H9 (cell line): ENCODE data around the gene ATP5PO. TPM values are rescaled to one million over a fixed set of nuclear protein-coding genes. Genes with fewer than 3 reads are reported as not detected.

ENCODE experiments used
- DNase-seq: peaks from one replicate; pipeline ENCODE4 v3.0.0-alpha.2; 2017
- H2AFZ ChIP-seq: one replicate; pipeline ENCODE4 v1.6.1; 2013; ENCODE audit warnings: mild to moderate bottlenecking, low read length, control low read depth, moderate library complexity
- H2AK5ac ChIP-seq: 2 replicates; pipeline ENCODE4 v1.6.1; 2013; ENCODE audit warnings: low read length, control low read depth, mixed read lengths; ENCODE audit not compliant: insufficient read length
- H2BK120ac ChIP-seq: one replicate; pipeline ENCODE4 v1.6.1; 2013; ENCODE audit warnings: low read depth, mild to moderate bottlenecking, low read length, control low read depth, inconsistent platforms; ENCODE audit not compliant: poor library complexity, severe bottlenecking
- H2BK12ac ChIP-seq: 2 replicates; pipeline ENCODE4 v1.6.1; 2013; ENCODE audit warnings: low read length, control low read depth, mixed read lengths, low read depth; ENCODE audit not compliant: insufficient read length
- H2BK15ac ChIP-seq: 2 replicates; pipeline ENCODE4 v1.6.1; 2013; ENCODE audit warnings: low read depth, low read length, control low read depth
- H2BK20ac ChIP-seq: one replicate; pipeline ENCODE4 v1.6.1; 2013; ENCODE audit warnings: low read depth, mild to moderate bottlenecking, low read length, control low read depth, inconsistent platforms; ENCODE audit not compliant: poor library complexity, severe bottlenecking
- H2BK5ac ChIP-seq: 2 replicates; pipeline ENCODE4 v1.6.1; 2013; ENCODE audit warnings: low read length, control low read depth, mixed read lengths; ENCODE audit not compliant: insufficient read length
- H3K14ac ChIP-seq: 2 replicates; pipeline ENCODE4 v1.6.1; 2013; ENCODE audit warnings: low read length, control low read depth; ENCODE audit not compliant: insufficient read depth
- H3K18ac ChIP-seq: 2 replicates; pipeline ENCODE4 v1.6.1; 2013; ENCODE audit warnings: low read depth, mild to moderate bottlenecking, mixed read lengths, low read length, control low read depth; ENCODE audit not compliant: insufficient read length
- H3K23ac ChIP-seq: 2 replicates; pipeline ENCODE4 v1.6.1; 2013; ENCODE audit warnings: low read length, control low read depth, mixed read lengths, low read depth; ENCODE audit not compliant: insufficient read length
- H3K23me2 ChIP-seq: 2 replicates; pipeline ENCODE4 v1.6.1; 2013; ENCODE audit warnings: low read depth, mild to moderate bottlenecking, mixed read lengths, low read length, control low read depth; ENCODE audit not compliant: insufficient read length, poor library complexity, severe bottlenecking
- H3K27ac ChIP-seq: 2 replicates; pipeline ENCODE4 v1.5.1; 2013; ENCODE audit warnings: low read length, control low read depth, mixed read lengths, low read depth; ENCODE audit not compliant: insufficient read length
- H3K27me3 ChIP-seq: 2 replicates; pipeline ENCODE4 v1.6.1; 2013; ENCODE audit warnings: low read length, control low read depth, inconsistent platforms; ENCODE audit not compliant: insufficient read depth
- H3K4ac ChIP-seq: 2 replicates; pipeline ENCODE4 v1.6.1; 2013; ENCODE audit warnings: low read depth, mild to moderate bottlenecking, control low read depth, inconsistent platforms, low read length, moderate library complexity
- H3K4me1 ChIP-seq: 2 replicates; pipeline ENCODE4 v1.6.1; 2013; ENCODE audit warnings: low read length, control low read depth, inconsistent platforms; ENCODE audit not compliant: insufficient read depth
- H3K4me2 ChIP-seq: 2 replicates; pipeline ENCODE4 v1.6.1; 2013; ENCODE audit warnings: low read length, control low read depth, mixed read lengths; ENCODE audit not compliant: insufficient read length, insufficient read depth
- H3K56ac ChIP-seq: 2 replicates; pipeline ENCODE4 v1.6.1; 2013; ENCODE audit warnings: low read depth, mild to moderate bottlenecking, mixed read lengths, low read length, control low read depth; ENCODE audit not compliant: insufficient read length
- H3K79me1 ChIP-seq: 2 replicates; pipeline ENCODE4 v1.6.1; 2013; ENCODE audit warnings: low read depth, mild to moderate bottlenecking, moderate library complexity, low read length, control low read depth, inconsistent platforms; ENCODE audit not compliant: insufficient read depth, poor library complexity, severe bottlenecking
- H3K79me2 ChIP-seq: 2 replicates; pipeline ENCODE4 v1.6.1; 2013; ENCODE audit warnings: low read length, control low read depth, inconsistent platforms; ENCODE audit not compliant: insufficient read depth
- H3K9ac ChIP-seq: 2 replicates; pipeline ENCODE4 v1.6.1; 2013; ENCODE audit warnings: low read length, control low read depth, mixed read lengths; ENCODE audit not compliant: insufficient read length; ENCODE audit errors: extremely low read depth
- H3K9me3 ChIP-seq: one replicate; pipeline ENCODE4 v1.6.1; 2013; ENCODE audit warnings: low read depth, low read length, inconsistent platforms; ENCODE audit not compliant: control insufficient read depth
- H3T11ph ChIP-seq: one replicate; pipeline ENCODE4 v1.6.1; 2013; ENCODE audit warnings: mild to moderate bottlenecking, low read length, control low read depth, inconsistent platforms
- H4K20me1 ChIP-seq: one replicate; pipeline ENCODE4 v1.6.1; 2013; ENCODE audit not compliant: control insufficient read depth, insufficient read length, insufficient read depth
- H4K5ac ChIP-seq: 2 replicates; pipeline ENCODE4 v1.6.1; 2013; ENCODE audit warnings: low read depth, mild to moderate bottlenecking, mixed read lengths, low read length, control low read depth; ENCODE audit not compliant: insufficient read length
- H4K8ac ChIP-seq: replicated peaks from 2 replicates; pipeline ENCODE4 v1.6.1; 2013; ENCODE audit warnings: low read length, control low read depth, mixed read lengths, low read depth; ENCODE audit not compliant: insufficient read length
- H4K91ac ChIP-seq: 2 replicates; pipeline ENCODE4 v1.6.1; 2013; ENCODE audit warnings: low read depth, mild to moderate bottlenecking, moderate library complexity, mixed read lengths, low read length, control low read depth; ENCODE audit not compliant: insufficient read length
- H3K27ac Mint-ChIP-seq, 3 experiments: 2 replicates in 2 of 3; 3 replicates in 1 of 3; pipeline ENCODE4 v1.8.0; 2020 to 2021; ENCODE audit warnings: mixed read lengths in 3 of 3, mild to moderate bottlenecking in 1 of 3, moderate library complexity in 1 of 3
- H3K27me3 Mint-ChIP-seq: 2 replicates; pipeline ENCODE4 v1.8.0; 2021; ENCODE audit warnings: low read depth, mild to moderate bottlenecking, moderate library complexity, mixed read lengths
- H3K36me3 Mint-ChIP-seq, 3 experiments: 2 replicates in 2 of 3; 3 replicates in 1 of 3; pipeline ENCODE4 v1.8.0; 2020 to 2021; ENCODE audit warnings: low read depth in 3 of 3, mixed read lengths in 3 of 3; ENCODE audit not compliant: insufficient read depth in 1 of 3
- H3K4me1 Mint-ChIP-seq, 2 experiments: 2 replicates each; pipeline ENCODE4 v1.8.0; 2020; ENCODE audit warnings: mixed read lengths in 2 of 2
- H3K4me3 Mint-ChIP-seq, 2 experiments: 2 replicates in 1 of 2; 3 replicates in 1 of 2; pipeline ENCODE4 v1.8.0; 2020 to 2021; ENCODE audit warnings: mild to moderate bottlenecking in 2 of 2, mixed read lengths in 2 of 2, moderate library complexity in 1 of 2
- H3K9me3 Mint-ChIP-seq, 2 experiments: 2 replicates in 1 of 2; 3 replicates in 1 of 2; pipeline ENCODE4 v1.8.0; 2020; ENCODE audit warnings: mild to moderate bottlenecking in 2 of 2, mixed read lengths in 2 of 2, moderate library complexity in 1 of 2
- CTCF ChIP-seq: fragments of 200-600 bp; sonication (generic); conservative IDR thresholded peaks from 3 replicates; pipeline ENCODE4 v1.8.0; 2021; ENCODE audit warnings: antibody characterized with exemption, mild to moderate bottlenecking
- WGBS: extraction: QIAGEN DNeasy Blood & Tissue Kit; methylation state at CpG from one replicate; pipeline ENCODE4 v1.1.7; 2013; ENCODE audit warnings: missing lambda C conversion rate, low lambda C conversion rate, mixed read lengths; ENCODE audit not compliant: insufficient read length; ENCODE audit errors: extremely low coverage; 5-methylcytosine and 5-hydroxymethylcytosine counted together
- total RNA-seq: library from RNA; stranded (reverse); gene quantifications from 2 replicates; pipeline ENCODE4 v1.2.1, GENCODE V29; 2021

The ATP5PO gene
- total RNA-seq, 1 experiment from 2014 or later = 275 TPM

GRCh38 chr21:33883118-33883517 is 32.5 kb downstream of the ATP5PO start:
- no peak overlapping the region for H2BK20ac ChIP-seq
- H3K79me1 ChIP-seq = no peaks in the 10 kb centered on the region
- Mint-ChIP-seq H3K9me3 (no peaks in the 10 kb centered on the region), H3K4me1 (peaks cover 11 to 14% of the 10 kb centered on the region in 2 experiments), H3K27ac (no peak overlapping the region; a peak in 2 of 7 replicates), H3K27me3 (peaks cover 2% of the 10 kb centered on the region; the same call in 1 of the 2 replicates), H3K4me3 (no peak overlapping the region), H3K36me3 (no peaks in the 10 kb centered on the region)
- no peak overlapping the region for H2BK12ac ChIP-seq
- WGBS = no CpG with 5 or more reads among the region's 12 CpGs
- no peak overlapping the region for H3K4ac ChIP-seq
- no peak overlapping the region for H3K14ac ChIP-seq
- H3K79me2 ChIP-seq = no peaks in the 10 kb centered on the region
- no peaks in the 10 kb centered on the region for H3K23me2 ChIP-seq
- no peak overlapping the region for H3K27ac ChIP-seq
- no peak overlapping the region for H2AFZ ChIP-seq
- H4K8ac ChIP-seq = no peak overlapping the region
- DNase-seq = no peak
- no peak overlapping the region for H4K5ac ChIP-seq
- no peak overlapping the region for H4K91ac ChIP-seq
- no peak overlapping the region for H3K18ac ChIP-seq
- H2BK120ac ChIP-seq = no peak overlapping the region
- no peak overlapping the region for H2BK15ac ChIP-seq
- H3K9ac ChIP-seq = no peak overlapping the region
- no peak overlapping the region for H2AK5ac ChIP-seq
- no peak overlapping the region for H3K56ac ChIP-seq
- no peaks in the 10 kb centered on the region for H4K20me1 ChIP-seq
- no peak for TF ChIP-seq CTCF
- no peaks in the 10 kb centered on the region for H3K9me3 ChIP-seq
- H3K23ac ChIP-seq = no peak overlapping the region
- no peak overlapping the region for H3K4me2 ChIP-seq
- no peak overlapping the region for H2BK5ac ChIP-seq
- H3T11ph ChIP-seq = no peak overlapping the region
- H3K4me1 ChIP-seq = no peaks in the 10 kb centered on the region; the same call in 1 of the 2 replicates
- no peaks in the 10 kb centered on the region for H3K27me3 ChIP-seq
